NCI-H226 (cell line): ENCODE data around the gene OR51B4.
"Not testable (repeated sequence)": the region's sequence is repeated elsewhere in the genome, so short reads cannot be mapped to it uniquely, and the experiment has no call there.

Experiments
- DNase-seq: peaks from one replicate; pipeline ENCODE4 v3.0.0-alpha.2; 2015

Gene OR51B4

GRCh38 chr11:5301846-5302245 lies at the start of gene OR51B4:
TSS of gene OR51B4 (minus strand) at chr11:5301946. CDS start at chr11:5301946, 0 bp downstream.
- no peak for DNase-seq

GRCh38 chr11:5351208-5351607 lies 49.5 kb upstream of the OR51B4 start, which contains the start of gene OR51B6:
TSS of gene OR51B6 (plus strand) at chr11:5351508. CDS start at chr11:5351508, 0 bp downstream.
- no peak for DNase-seq

GRCh38 chr11:5349550-5349949 lies 47.8 kb upstream of the OR51B4 start:
- DNase-seq, result no peak

- DNase-seq, result no peak
Observed at GRCh38 chr11:5348551-5349194, 46.9 kb upstream of the OR51B4 start.

GRCh38 chr11:5345831-5346230 lies 44.1 kb upstream of the OR51B4 start:
- peak; percentile 43 for DNase-seq

GRCh38 chr11:5343474-5344335 lies 42.0 kb upstream of the OR51B4 start, which contains the start of gene OR51B5:
TSS of gene OR51B5 (minus strand) at chr11:5343524. CDS start at chr11:5343524, 0 bp downstream.
- DNase-seq, result no peak

GRCh38 chr11:5339771-5340322 lies 38.1 kb upstream of the OR51B4 start:
- no peak for DNase-seq

GRCh38 chr11:5337253-5337652 lies 35.5 kb upstream of the OR51B4 start:
- not testable (repeated sequence) for DNase-seq

GRCh38 chr11:5336331-5336730 lies 34.6 kb upstream of the OR51B4 start:
- peak; percentile 43 for DNase-seq

- DNase-seq, result no peak
Observed at GRCh38 chr11:5335170-5335569, 33.4 kb upstream of the OR51B4 start.

GRCh38 chr11:5324197-5324596 lies 22.5 kb upstream of the OR51B4 start, which contains the start of gene OR51B2:
TSS of gene OR51B2 (minus strand) at chr11:5324297. CDS start at chr11:5324297, 0 bp downstream.
- DNase-seq, result no peak

- DNase-seq, result no peak
Observed at GRCh38 chr11:5317292-5317691, 15.5 kb upstream of the OR51B4 start.

GRCh38 chr11:5313326-5314023 lies 11.7 kb upstream of the OR51B4 start:
- DNase-seq, result not testable (repeated sequence)

GRCh38 chr11:5310423-5310822 lies 8.7 kb upstream of the OR51B4 start:
- DNase-seq, result no peak

GRCh38 chr11:5307256-5308019 lies 5.7 kb upstream of the OR51B4 start:
- DNase-seq, result no peak

- DNase-seq, result no peak
Observed at GRCh38 chr11:5304046-5304445, 2.3 kb upstream of the OR51B4 start.

- no peak for DNase-seq
Observed at GRCh38 chr11:5303626-5304025, 1.9 kb upstream of the OR51B4 start.

- peak; percentile 35 for DNase-seq
Observed at GRCh38 chr11:5300251-5300650, 1.5 kb downstream of the OR51B4 start.

GRCh38 chr11:5298451-5298850 lies 3.3 kb downstream of the OR51B4 start:
- no peak for DNase-seq

- DNase-seq, result peak; percentile 71
Observed at GRCh38 chr11:5297721-5298323, 3.9 kb downstream of the OR51B4 start.

- DNase-seq, result not testable (repeated sequence)
Observed at GRCh38 chr11:5294342-5294995, 7.3 kb downstream of the OR51B4 start.
